ENCODE results near the gene ATP5F1C.

ATP5F1C gene

DNA sequence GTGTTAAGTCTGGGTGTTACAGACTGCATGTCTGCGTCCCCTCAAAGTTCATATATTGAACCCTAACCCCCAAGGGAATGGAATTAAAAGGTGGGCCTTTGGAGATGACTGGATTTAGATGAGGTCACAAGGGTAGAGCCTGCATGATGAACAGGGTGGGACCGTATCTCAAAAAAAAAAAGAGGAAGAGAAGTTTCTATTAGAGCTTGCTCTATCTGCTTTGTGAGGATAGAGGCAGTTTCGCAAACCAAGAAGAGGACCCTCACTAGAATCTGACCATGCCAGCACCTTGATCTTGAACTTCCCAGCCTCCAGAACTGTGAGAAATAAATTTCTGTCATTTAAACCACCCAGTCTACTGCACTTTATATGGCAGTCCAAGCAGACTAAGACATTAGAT, 1.5 kb upstream of the ATP5F1C start:
- ChIA-PET CTCF (no interaction called here), POLR2A (no interaction called here)
- Histone ChIP-seq H3K4me1 (ENCODE audit: control insufficient read depth, insufficient read depth, low read length) (peaks cover 6% of the 10 kb centered on the region; the same call in 1 of the 2 replicates), H3K4me3 (ENCODE audit: low read depth, low read length) (peak overlapping the region; percentile 93), H3K27ac (ENCODE audit: extremely low read depth, low read depth, low read length) (no peak overlapping the region), H3K9me3 (ENCODE audit: control insufficient read depth, insufficient read depth, low read depth, low read length) (no peaks in the 10 kb centered on the region), H3K36me3 (ENCODE audit: control insufficient read depth in 2 of 2, insufficient read depth in 1 of 2, low read length in 2 of 2) (peaks cover 15 to 24% of the 10 kb centered on the region in 2 experiments; a peak in 2 of 3 replicates)
- TF ChIP-seq ZBTB48 (tag by site-specific recombination; IDR thresholded peaks at IDR 0.05) (no peak), ZNF624 (tag by site-specific recombination; IDR thresholded peaks at IDR 0.05) (no peak), ZNF155 (tag by site-specific recombination; IDR thresholded peaks at IDR 0.05) (no peak), KLF10 (tag by site-specific recombination; IDR thresholded peaks at IDR 0.05) (no peak), ZNF510 (tag by site-specific recombination; IDR thresholded peaks at IDR 0.05; ENCODE audit: insufficient replicate concordance) (no peak), ZNF677 (tag by site-specific recombination; IDR thresholded peaks at IDR 0.05) (no peak), ZSCAN23 (tag by site-specific recombination; IDR thresholded peaks at IDR 0.05) (no peak), ZNF211 (tag by site-specific recombination; IDR thresholded peaks at IDR 0.05; ENCODE audit: low read depth) (no peak), GFI1B (tag by site-specific recombination; IDR thresholded peaks at IDR 0.05) (no peak), ZNF138 (tag by site-specific recombination; IDR thresholded peaks at IDR 0.05; ENCODE audit: borderline replicate concordance) (no peak), ZNF184 (tag by site-specific recombination; IDR thresholded peaks at IDR 0.05) (no peak), ZNF2 (tag by site-specific recombination; IDR thresholded peaks at IDR 0.05) (no peak), ZNF394 (tag by site-specific recombination; IDR thresholded peaks at IDR 0.05; ENCODE audit: borderline replicate concordance) (no peak), KLF16 (tag by site-specific recombination; IDR thresholded peaks at IDR 0.05) (no peak), ZNF791 (tag by site-specific recombination; IDR thresholded peaks at IDR 0.05) (no peak), ZNF223 (tag by site-specific recombination; IDR thresholded peaks at IDR 0.05) (no peak), ZNF404 (tag by site-specific recombination; IDR thresholded peaks at IDR 0.05) (no peak), SP7 (tag by site-specific recombination; IDR thresholded peaks at IDR 0.05) (no peak)
- TF ChIP-seq, protein P1, sequence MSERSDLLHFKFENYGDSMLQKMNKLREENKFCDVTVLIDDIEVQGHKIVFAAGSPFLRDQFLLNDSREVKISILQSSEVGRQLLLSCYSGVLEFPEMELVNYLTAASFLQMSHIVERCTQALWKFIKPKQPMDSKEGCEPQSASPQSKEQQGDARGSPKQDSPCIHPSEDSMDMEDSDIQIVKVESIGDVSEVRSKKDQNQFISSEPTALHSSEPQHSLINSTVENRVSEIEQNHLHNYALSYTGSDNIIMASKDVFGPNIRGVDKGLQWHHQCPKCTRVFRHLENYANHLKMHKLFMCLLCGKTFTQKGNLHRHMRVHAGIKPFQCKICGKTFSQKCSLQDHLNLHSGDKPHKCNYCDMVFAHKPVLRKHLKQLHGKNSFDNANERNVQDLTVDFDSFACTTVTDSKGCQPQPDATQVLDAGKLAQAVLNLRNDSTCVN (tag by site-specific recombination; optimal IDR thresholded peaks at IDR 0.05): no peak
- TF ChIP-seq, protein P2, sequence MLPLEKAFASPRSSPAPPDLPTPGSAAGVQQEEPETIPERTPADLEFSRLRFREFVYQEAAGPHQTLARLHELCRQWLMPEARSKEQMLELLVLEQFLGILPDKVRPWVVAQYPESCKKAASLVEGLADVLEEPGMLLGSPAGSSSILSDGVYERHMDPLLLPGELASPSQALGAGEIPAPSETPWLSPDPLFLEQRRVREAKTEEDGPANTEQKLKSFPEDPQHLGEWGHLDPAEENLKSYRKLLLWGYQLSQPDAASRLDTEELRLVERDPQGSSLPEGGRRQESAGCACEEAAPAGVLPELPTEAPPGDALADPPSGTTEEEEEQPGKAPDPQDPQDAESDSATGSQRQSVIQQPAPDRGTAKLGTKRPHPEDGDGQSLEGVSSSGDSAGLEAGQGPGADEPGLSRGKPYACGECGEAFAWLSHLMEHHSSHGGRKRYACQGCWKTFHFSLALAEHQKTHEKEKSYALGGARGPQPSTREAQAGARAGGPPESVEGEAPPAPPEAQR (tag by site-specific recombination; IDR thresholded peaks at IDR 0.05): no peak

DNA sequence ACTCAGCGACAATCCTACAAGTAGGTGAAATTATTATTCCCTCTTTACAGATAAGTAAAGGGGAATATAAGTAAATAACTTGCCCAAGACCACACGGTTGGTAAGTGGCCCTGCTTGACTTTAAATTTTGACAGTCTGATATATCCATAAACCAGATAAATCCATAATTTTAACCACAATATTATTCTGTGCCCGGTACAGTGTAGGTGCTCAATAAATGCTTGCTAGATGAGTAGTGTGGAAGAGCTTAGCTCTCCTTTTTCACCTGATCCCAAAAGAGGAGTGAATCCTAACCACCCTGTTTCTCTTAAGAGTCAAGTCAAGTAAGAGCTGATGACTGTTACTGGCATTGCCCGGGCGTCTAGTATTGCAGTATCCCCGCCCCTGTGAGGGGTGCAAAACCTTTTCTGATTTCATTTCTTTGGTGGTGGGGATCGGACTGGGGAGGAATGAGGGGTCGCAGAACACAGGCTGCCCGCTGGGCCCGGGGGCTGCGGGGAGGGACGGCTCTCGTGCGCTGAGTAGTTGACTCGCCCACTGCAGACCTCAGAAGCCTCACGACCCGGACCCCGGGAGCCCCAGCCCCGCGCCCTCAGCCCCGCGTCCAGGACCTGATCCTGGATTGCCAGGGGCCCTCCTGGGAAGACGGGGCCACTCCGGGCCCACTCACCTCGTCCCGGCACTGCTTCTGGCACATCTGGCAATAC, 674 bp upstream of the ATP5F1C start:
- peak overlapping the region; percentile 58; the same call in 1 of the 2 replicates for H3K27ac ChIP-seq (ENCODE audit: extremely low read depth, low read depth, low read length)
- peaks cover 13 to 31% of the 10 kb centered on the region in 2 experiments; a peak in 2 of 3 replicates for H3K36me3 ChIP-seq (ENCODE audit: control insufficient read depth in 2 of 2, insufficient read depth in 1 of 2, low read length in 2 of 2)
- ChIA-PET POLR2A (interaction anchor here (0.6 to 2.9 kb wide), 12 partner anchors 10 to 1926 kb away, joined by 3 to 33 read pairs (median 4); partner anchors contain the start of genes SFMBT2 and TAF3), CTCF (no interaction called here)
- H3K4me1 ChIP-seq (ENCODE audit: control insufficient read depth, insufficient read depth, low read length): peaks cover 6% of the 10 kb centered on the region; the same call in 1 of the 2 replicates
- H3K4me3 ChIP-seq (ENCODE audit: low read depth, low read length): peak overlapping the region; percentile 93
- no peaks in the 10 kb centered on the region for H3K9me3 ChIP-seq (ENCODE audit: control insufficient read depth, insufficient read depth, low read depth, low read length)
- TF ChIP-seq GLIS2 (tag by site-specific recombination; IDR thresholded peaks at IDR 0.05) (peak; percentile 49; the same call in 1 of the 2 replicates), ZNF335 (tag by site-specific recombination; conservative IDR thresholded peaks at IDR 0.05) (peak; percentile 70), KLF1 (tag by site-specific recombination; IDR thresholded peaks at IDR 0.05) (no peak), ZBTB20 (tag by site-specific recombination; IDR thresholded peaks at IDR 0.05) (peak; percentile 82), ZNF664 (tag by site-specific recombination; IDR thresholded peaks at IDR 0.05) (peak; percentile 91; the same call in 1 of the 2 replicates), ZFP69B (tag by site-specific recombination; IDR thresholded peaks at IDR 0.05) (peak; percentile 14; the same call in 1 of the 2 replicates), ZBTB7A (tag by site-specific recombination; IDR thresholded peaks at IDR 0.05; ENCODE audit: low read depth) (no peak)
